ENCODE results near the gene MCM5. TPM values are rescaled to one million over a fixed set of nuclear protein-coding genes. Genes with fewer than 3 reads are reported as not detected.

Gene MCM5
- total RNA-seq, 2 donors from 2014 or later = 169 to 339 TPM

GRCh38 chr22:35422145-35422544, 22.2 kb downstream of the MCM5 start:
- no peaks in the 10 kb centered on the region for H3K27me3 Mint-ChIP-seq
- no peaks in the 10 kb centered on the region for H3K9me3 Mint-ChIP-seq
- H3K36me3 Mint-ChIP-seq = peaks cover 8% of the 10 kb centered on the region

GRCh38 chr22:35422936-35423335, 23.0 kb downstream of the MCM5 start:
- DNase-seq (ENCODE audit: low spot score) (no peak), ATAC-seq (no peak)
- Mint-ChIP-seq H3K9me3 (no peaks in the 10 kb centered on the region), H3K27ac (peak overlapping the region in 1 of 2 donors; percentile 42), H3K4me1 (ENCODE audit: low read depth in 2 of 2) (peaks cover 4 to 7% of the 10 kb centered on the region in 2 donors), H3K27me3 (no peaks in the 10 kb centered on the region), H3K36me3 (peaks cover 8% of the 10 kb centered on the region), H3K4me3 (no peak overlapping the region)

More at GRCh38 chr22:35422145-35422544, 22.2 kb downstream of the MCM5 start:
- H3K4me3 Mint-ChIP-seq = no peak overlapping the region
- ATAC-seq (peak in 1 of 2 donors; percentile 2), DNase-seq (ENCODE audit: low spot score) (no peak)
- no peak overlapping the region for H3K27ac Mint-ChIP-seq
- H3K4me1 Mint-ChIP-seq (ENCODE audit: low read depth in 2 of 2) = peaks cover 4 to 7% of the 10 kb centered on the region in 2 donors

- Mint-ChIP-seq H3K9me3 (no peaks in the 10 kb centered on the region), H3K27ac (no peak overlapping the region), H3K36me3 (peaks cover 8% of the 10 kb centered on the region), H3K27me3 (no peaks in the 10 kb centered on the region), H3K4me3 (no peak overlapping the region), H3K4me1 (ENCODE audit: low read depth in 2 of 2) (peaks cover 4 to 7% of the 10 kb centered on the region in 2 donors)
- no peak for ATAC-seq
- DNase-seq (ENCODE audit: low spot score) = no peak
These were observed 24.1 kb downstream of the MCM5 start for GRCh38 chr22:35424081-35424480.

- peaks cover 4 to 7% of the 10 kb centered on the region in 2 donors for H3K4me1 Mint-ChIP-seq (ENCODE audit: low read depth in 2 of 2)
- ATAC-seq (no peak), DNase-seq (ENCODE audit: low spot score) (no peak)
- peaks cover 8% of the 10 kb centered on the region for H3K36me3 Mint-ChIP-seq
- no peak overlapping the region for H3K4me3 Mint-ChIP-seq
- no peaks in the 10 kb centered on the region for H3K9me3 Mint-ChIP-seq
- no peaks in the 10 kb centered on the region for H3K27me3 Mint-ChIP-seq
- no peak overlapping the region for H3K27ac Mint-ChIP-seq
These were observed 24.8 kb downstream of the MCM5 start for GRCh38 chr22:35424761-35425160.

GRCh38 chr22:35425546-35425945, 25.6 kb downstream of the MCM5 start:
- no peak overlapping the region for H3K27ac Mint-ChIP-seq
- H3K9me3 Mint-ChIP-seq = no peaks in the 10 kb centered on the region
- peaks cover 8% of the 10 kb centered on the region for H3K36me3 Mint-ChIP-seq
- H3K27me3 Mint-ChIP-seq = no peaks in the 10 kb centered on the region
- H3K4me3 Mint-ChIP-seq = no peak overlapping the region
- no peak for DNase-seq (ENCODE audit: low spot score)
- ATAC-seq = no peak
- peaks cover 4 to 7% of the 10 kb centered on the region in 2 donors for H3K4me1 Mint-ChIP-seq (ENCODE audit: low read depth in 2 of 2)

GRCh38 chr22:35425971-35426800, 26.2 kb downstream of the MCM5 start:
- peaks cover 4 to 7% of the 10 kb centered on the region in 2 donors for H3K4me1 Mint-ChIP-seq (ENCODE audit: low read depth in 2 of 2)
- H3K4me3 Mint-ChIP-seq = no peak overlapping the region
- H3K27me3 Mint-ChIP-seq = no peaks in the 10 kb centered on the region
- ATAC-seq = peak in 1 of 2 donors; percentile 33
- no peak overlapping the region for H3K27ac Mint-ChIP-seq
- no peaks in the 10 kb centered on the region for H3K9me3 Mint-ChIP-seq
- H3K36me3 Mint-ChIP-seq = peaks cover 8% of the 10 kb centered on the region
- no peak for DNase-seq (ENCODE audit: low spot score)

GRCh38 chr22:35426801-35427140, 26.8 kb downstream of the MCM5 start:
- ATAC-seq (no peak), DNase-seq (ENCODE audit: low spot score) (no peak)
- Mint-ChIP-seq H3K36me3 (peaks cover 6% of the 10 kb centered on the region), H3K4me1 (ENCODE audit: low read depth in 2 of 2) (peaks cover 4 to 7% of the 10 kb centered on the region in 2 donors), H3K27ac (no peak overlapping the region), H3K4me3 (no peak overlapping the region), H3K9me3 (no peaks in the 10 kb centered on the region), H3K27me3 (no peaks in the 10 kb centered on the region)

GRCh38 chr22:35430897-35431322, 31.0 kb downstream of the MCM5 start:
- Mint-ChIP-seq H3K4me1 (ENCODE audit: low read depth in 2 of 2) (peaks cover 4% of the 10 kb centered on the region in 2 donors), H3K9me3 (no peaks in the 10 kb centered on the region), H3K4me3 (no peak overlapping the region), H3K27me3 (no peaks in the 10 kb centered on the region), H3K27ac (no peak overlapping the region), H3K36me3 (peaks cover 5% of the 10 kb centered on the region)
- ATAC-seq (peak in 1 of 2 donors; percentile 52), DNase-seq (ENCODE audit: low spot score) (no peak)

- Mint-ChIP-seq H3K9me3 (no peaks in the 10 kb centered on the region), H3K4me1 (ENCODE audit: low read depth in 2 of 2) (peaks cover 3 to 4% of the 10 kb centered on the region in 2 donors), H3K27me3 (no peaks in the 10 kb centered on the region), H3K27ac (no peak overlapping the region), H3K4me3 (no peak overlapping the region), H3K36me3 (peaks cover 5% of the 10 kb centered on the region)
- ATAC-seq = no peak
- no peak for DNase-seq (ENCODE audit: low spot score)
These were observed 31.7 kb downstream of the MCM5 start for GRCh38 chr22:35431483-35432227.

GRCh38 chr22:35432228-35432905, 32.4 kb downstream of the MCM5 start:
- Mint-ChIP-seq H3K4me3 (no peak overlapping the region), H3K36me3 (peaks cover 5% of the 10 kb centered on the region), H3K4me1 (ENCODE audit: low read depth in 2 of 2) (no peaks in the 10 kb centered on the region), H3K27me3 (no peaks in the 10 kb centered on the region), H3K9me3 (no peaks in the 10 kb centered on the region), H3K27ac (no peak overlapping the region)
- ATAC-seq (no peak), DNase-seq (ENCODE audit: low spot score) (no peak)

- ATAC-seq (no peak), DNase-seq (ENCODE audit: low spot score) (no peak)
- Mint-ChIP-seq H3K9me3 (peaks cover 10% of the 10 kb centered on the region), H3K27ac (peak overlapping the region in 1 of 2 donors; percentile 31), H3K4me3 (no peak overlapping the region), H3K36me3 (peaks cover 15% of the 10 kb centered on the region), H3K27me3 (no peaks in the 10 kb centered on the region), H3K4me1 (ENCODE audit: low read depth in 2 of 2) (no peaks in the 10 kb centered on the region)
These were observed 34.2 kb downstream of the MCM5 start for GRCh38 chr22:35434061-35434710.

- DNase-seq (ENCODE audit: low spot score) (no peak), ATAC-seq (no peak)
- H3K4me3 Mint-ChIP-seq = no peak overlapping the region
- peaks cover 18% of the 10 kb centered on the region for H3K36me3 Mint-ChIP-seq
- H3K9me3 Mint-ChIP-seq = peaks cover 10% of the 10 kb centered on the region
- peaks cover 0 to 2% of the 10 kb centered on the region in 2 donors for H3K4me1 Mint-ChIP-seq (ENCODE audit: low read depth in 2 of 2)
- no peaks in the 10 kb centered on the region for H3K27me3 Mint-ChIP-seq
- H3K27ac Mint-ChIP-seq = no peak overlapping the region
These were observed 35.3 kb downstream of the MCM5 start for GRCh38 chr22:35435201-35435740.

GRCh38 chr22:35436421-35436820, 36.5 kb downstream of the MCM5 start:
- H3K36me3 Mint-ChIP-seq = peaks cover 18% of the 10 kb centered on the region
- peaks cover 0 to 2% of the 10 kb centered on the region in 2 donors for H3K4me1 Mint-ChIP-seq (ENCODE audit: low read depth in 2 of 2)
- H3K4me3 Mint-ChIP-seq = no peak overlapping the region
- H3K27me3 Mint-ChIP-seq = no peaks in the 10 kb centered on the region
- H3K9me3 Mint-ChIP-seq = peaks cover 10% of the 10 kb centered on the region
- DNase-seq (ENCODE audit: low spot score) = no peak
- no peak for ATAC-seq
- no peak overlapping the region for H3K27ac Mint-ChIP-seq

Data from natural killer cell treated with Interleukin-12 subunit alpha and Interleukin-12 subunit beta and Interleukin-15 and Interleukin-18, amount 100 ng/mL, for 72 hours (primary cell).